IPS-11a (cell line): ENCODE data around the gene BCL2.

Source experiments
- H3K4me3 ChIP-seq: one replicate; pipeline ENCODE4 v1.5.1; 2013; ENCODE audit warnings: low read depth, low read length, control low read depth

BCL2 gene

GRCh38 chr18:63161761-63162195 is 157.8 kb downstream of the BCL2 start:
- H3K4me3 ChIP-seq = no peak overlapping the region

- no peak overlapping the region for H3K4me3 ChIP-seq
Measured at GRCh38 chr18:63161032-63161760, 158.4 kb downstream of the BCL2 start.

GRCh38 chr18:63160172-63160995 is 159.2 kb downstream of the BCL2 start:
- no peak overlapping the region for H3K4me3 ChIP-seq

- H3K4me3 ChIP-seq = no peak overlapping the region
Measured at GRCh38 chr18:63159590-63159989, 160.0 kb downstream of the BCL2 start.

- H3K4me3 ChIP-seq = no peak overlapping the region
Measured at GRCh38 chr18:63158676-63159291, 160.8 kb downstream of the BCL2 start.

- no peak overlapping the region for H3K4me3 ChIP-seq
Measured at GRCh38 chr18:63158012-63158631, 161.4 kb downstream of the BCL2 start.

GRCh38 chr18:63157293-63158011 is 162.1 kb downstream of the BCL2 start:
- no peak overlapping the region for H3K4me3 ChIP-seq

GRCh38 chr18:63155910-63156773 is 163.4 kb downstream of the BCL2 start:
- H3K4me3 ChIP-seq = no peak overlapping the region

GRCh38 chr18:63155169-63155852 is 164.3 kb downstream of the BCL2 start:
- H3K4me3 ChIP-seq = no peak overlapping the region

GRCh38 chr18:63154350-63155152 is 165.0 kb downstream of the BCL2 start:
- H3K4me3 ChIP-seq = no peak overlapping the region

- H3K4me3 ChIP-seq = no peak overlapping the region
Measured at GRCh38 chr18:63152791-63153190, 166.8 kb downstream of the BCL2 start.

GRCh38 chr18:63152096-63152495 is 167.5 kb downstream of the BCL2 start:
- no peak overlapping the region for H3K4me3 ChIP-seq

- no peak overlapping the region for H3K4me3 ChIP-seq
Measured at GRCh38 chr18:63151539-63151938, 168.0 kb downstream of the BCL2 start.

- H3K4me3 ChIP-seq = no peak overlapping the region
Measured at GRCh38 chr18:63150942-63151421, 168.6 kb downstream of the BCL2 start.

- H3K4me3 ChIP-seq = no peak overlapping the region
Measured at GRCh38 chr18:63150326-63150725, 169.2 kb downstream of the BCL2 start.

- H3K4me3 ChIP-seq = no peak overlapping the region
Measured at GRCh38 chr18:63149302-63149587, 170.3 kb downstream of the BCL2 start.

GRCh38 chr18:63148449-63149301 is 170.9 kb downstream of the BCL2 start:
- H3K4me3 ChIP-seq = no peak overlapping the region
